GM11168 (cell line): ENCODE results near the gene CEP97.

ENCODE experiments used
- in situ Hi-C: fragments of 300-500 bp; cut with MboI; formaldehyde crosslinking; loops from one replicate; pipeline ENCODE4 v1.12.0; 2022; ENCODE audit warnings: low sequenced_read_pairs; ENCODE audit not compliant: unreplicated experiment

Gene CEP97

GRCh38 chr3:101809178-101810021 lies 85.0 kb downstream of the CEP97 start:
- in situ Hi-C loops: loop anchor here (25.0 kb wide), 1 partner anchor 728 kb away; no protein-coding TSS in a partner anchor

GRCh38 chr3:101810022-101810418 lies 85.6 kb downstream of the CEP97 start:
- in situ Hi-C loops: loop anchor here (25.0 kb wide), 1 partner anchor 727 kb away; no protein-coding TSS in a partner anchor

DNA sequence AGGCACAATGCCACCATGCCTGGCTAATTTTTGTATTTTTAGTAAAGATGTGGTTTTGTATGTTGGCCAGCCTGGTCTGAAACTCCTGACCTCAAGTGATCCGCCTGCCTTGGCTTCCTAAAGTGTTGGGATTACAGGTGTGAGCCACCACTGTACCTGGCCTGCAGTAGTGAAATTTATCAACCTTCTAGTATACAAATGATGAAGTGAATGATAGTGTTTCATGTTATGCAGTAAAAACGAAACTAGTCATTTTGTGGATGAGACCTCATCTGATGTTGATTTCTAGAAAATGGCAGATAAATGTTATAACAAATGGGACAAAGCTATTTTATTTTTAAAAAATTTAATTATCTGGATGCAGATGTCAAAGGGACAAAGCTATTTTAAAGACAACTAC lies 87.5 kb downstream of the CEP97 start:
- in situ Hi-C loops: loop anchor here (25.0 kb wide), 1 partner anchor 725 kb away; no protein-coding TSS in a partner anchor

- in situ Hi-C loops: loop anchor here (25.0 kb wide), 1 partner anchor 724 kb away; no protein-coding TSS in a partner anchor
Measured at GRCh38 chr3:101812895-101813294, 88.5 kb downstream of the CEP97 start.

DNA sequence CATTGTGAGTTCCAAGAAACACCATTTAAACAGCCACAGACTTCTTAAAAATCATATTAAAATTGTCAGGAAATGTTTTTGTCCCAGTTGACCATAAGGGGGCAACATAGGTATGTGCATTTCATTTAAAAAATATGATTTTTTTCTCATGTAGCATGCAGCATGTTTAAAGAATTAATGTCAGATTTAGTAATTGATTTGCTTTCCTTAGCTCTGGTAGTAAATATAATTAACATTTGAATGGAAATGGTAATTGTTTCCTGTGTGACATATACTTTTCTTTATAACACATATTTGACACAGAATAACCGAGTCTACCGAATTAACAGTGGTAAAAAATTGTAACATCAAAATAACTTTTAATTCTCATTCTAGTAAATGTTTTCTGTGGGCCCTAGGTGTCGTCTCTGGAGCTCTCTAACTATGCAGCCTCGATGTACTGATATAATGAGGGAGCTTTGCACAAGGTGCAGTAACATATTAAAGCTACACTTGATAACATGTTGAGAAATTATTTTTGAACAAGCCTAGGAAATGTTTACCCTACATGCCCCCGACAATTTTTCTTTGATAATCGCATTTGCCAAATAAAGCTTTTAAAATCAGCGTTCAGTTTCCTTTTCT lies 89.5 kb downstream of the CEP97 start:
- in situ Hi-C loops: loop anchor here (25.0 kb wide), 1 partner anchor 723 kb away; no protein-coding TSS in a partner anchor

DNA sequence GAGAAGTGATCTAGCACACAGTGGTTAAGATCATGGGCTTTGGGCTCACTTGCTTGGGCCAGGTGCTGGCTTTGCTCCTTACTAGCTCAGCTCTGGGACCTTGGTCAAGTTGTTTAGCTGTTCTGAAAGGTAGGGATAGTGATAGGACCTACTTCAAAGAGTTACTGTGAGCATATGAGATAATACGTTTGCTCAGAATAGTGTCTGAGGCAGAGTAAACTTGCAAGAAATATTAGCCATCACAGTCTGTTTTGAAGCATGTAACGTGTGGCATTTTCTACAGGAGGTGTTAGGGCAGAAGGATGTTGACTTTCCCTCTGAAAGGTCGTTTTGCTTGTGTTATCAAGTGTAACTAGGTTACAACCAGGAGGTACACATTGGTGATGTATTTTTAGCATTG lies 90.4 kb downstream of the CEP97 start:
- in situ Hi-C loops: loop anchor here (5.0 to 25.0 kb wide), 2 partner anchors 412 to 722 kb away; no protein-coding TSS in a partner anchor

GRCh38 chr3:101816215-101817149 lies 92.1 kb downstream of the CEP97 start:
- in situ Hi-C loops: loop anchor here (5.0 to 25.0 kb wide), 2 partner anchors 411 to 721 kb away; no protein-coding TSS in a partner anchor

- in situ Hi-C loops: loop anchor here (5.0 to 25.0 kb wide), 2 partner anchors 409 to 719 kb away; no protein-coding TSS in a partner anchor
Measured at GRCh38 chr3:101817992-101818391, 93.6 kb downstream of the CEP97 start.

- in situ Hi-C loops: loop anchor here (5.0 to 25.0 kb wide), 2 partner anchors 408 to 718 kb away; no protein-coding TSS in a partner anchor
Measured at GRCh38 chr3:101819649-101820206, 95.3 kb downstream of the CEP97 start.
